A549 (cell line): ENCODE results near the gene ST8SIA4. TPM values are rescaled to one million over a fixed set of nuclear protein-coding genes. Genes with fewer than 3 reads are reported as not detected.

ENCODE experiments used
- ATAC-seq, 2 experiments: fragments of 200-7000 bp in 1 of 2; fragments of >200 bp in 1 of 2; cut with Nextera tagmentation in 1 of 2; cut with Tn5 transposase in 1 of 2; 3 replicates each; pipeline versions ENCODE4 v1.8.0 to v1.9.1; 2018 to 2020; ENCODE audit warnings: mild to moderate bottlenecking in 1 of 2, moderate library complexity in 1 of 2
- CTCF ChIA-PET: fragments of 300-600 bp; sonication (Branson Sonifier 250); formaldehyde crosslinking; extraction: SDS; loops from one replicate; lab custom pipeline; 2021; ENCODE audit warnings: antibody characterized with exemption, inconsistent platforms; lab: Yijun Ruan, JAX
- POLR2A ChIA-PET: fragments of 350-600 bp; formaldehyde crosslinking; extraction: SDS; loops from one replicate; lab custom pipeline; 2021; ENCODE audit warnings: antibody characterized with exemption, inconsistent platforms; lab: Yijun Ruan, JAX
- DNase-seq, 2 experiments: peaks; one replicate each; pipeline versions ENCODE4 v3.0.0 to v3.0.0-alpha.2; 2011 to 2016; ENCODE audit warnings: low read depth in 1 of 2, low spot score in 1 of 2
- FAIRE-seq: peaks from 2 replicates; lab custom pipeline; 2011; peaks lifted over from hg19 to GRCh38; lab: Jason Lieb, UNC
- H3K27ac ChIP-seq, 2 experiments: fragments of >200 bp; sonication (Bioruptor Twin); formaldehyde crosslinking; 3 replicates each; pipeline ENCODE4 v1.5.1; 2016 to 2017
- H3K4me1 ChIP-seq: fragments of >200 bp; sonication (Bioruptor Twin); formaldehyde crosslinking; 3 replicates; pipeline ENCODE4 v1.6.1; 2016
- H3K4me2 ChIP-seq: fragments of >200 bp; sonication (Bioruptor Twin); formaldehyde crosslinking; 3 replicates; pipeline ENCODE4 v1.6.1; 2016
- H3K4me3 ChIP-seq: fragments of >200 bp; sonication (Bioruptor Twin); formaldehyde crosslinking; 3 replicates; pipeline ENCODE4 v1.5.1; 2016
- H3K9me3 ChIP-seq: fragments of >200 bp; sonication (Bioruptor Twin); formaldehyde crosslinking; 3 replicates; pipeline ENCODE4 v1.6.1; 2016
- BCL3 ChIP-seq: fragments of >200 bp; sonication (Bioruptor Twin); formaldehyde crosslinking; IDR thresholded peaks from 3 replicates; pipeline ENCODE4 v1.6.1; 2016
- CBX2 ChIP-seq: fragments of 200-600 bp; sonication (generic); IDR thresholded peaks from 2 replicates; pipeline ENCODE4 v1.6.1; 2016; ENCODE audit warnings: low read depth, mild to moderate bottlenecking, borderline replicate concordance
- CHD2 ChIP-seq: fragments of 150-350 bp; IDR thresholded peaks from 2 replicates; pipeline ENCODE4 v1.6.1; 2014; ENCODE audit warnings: low read length; ENCODE audit not compliant: partially characterized antibody
- CHD4 ChIP-seq: fragments of 200-600 bp; sonication (generic); IDR thresholded peaks from 2 replicates; pipeline ENCODE4 v1.6.1; 2016; ENCODE audit warnings: antibody characterized with exemption, mild to moderate bottlenecking, borderline replicate concordance
- CTCF ChIP-seq: fragments of >200 bp; sonication (Bioruptor Twin); formaldehyde crosslinking; IDR thresholded peaks from 3 replicates; pipeline ENCODE4 v1.5.1; 2016
- ESRRA ChIP-seq: fragments of 150-350 bp; IDR thresholded peaks from 2 replicates; pipeline ENCODE4 v1.6.1; 2014; ENCODE audit warnings: mild to moderate bottlenecking, low read length, borderline replicate concordance
- FOSL2 ChIP-seq, 2 experiments: fragments of 450-650 bp in 1 of 2; fragments of >200 bp in 1 of 2; sonication (Bioruptor Twin) in 1 of 2; formaldehyde crosslinking; IDR thresholded peaks; 2 replicates each; pipeline versions ENCODE4 v1.5.0 to v1.6.1; 2016 to 2020; ENCODE audit warnings: mild to moderate bottlenecking in 1 of 2, moderate library complexity in 1 of 2
- FOXS1 ChIP-seq: fragments of 250-450 bp; sonication (Bioruptor Pico); IDR thresholded peaks from 2 replicates; pipeline ENCODE4 v1.5.0; 2020; ENCODE audit warnings: mild to moderate bottlenecking, moderate library complexity
- HOXB5 ChIP-seq: fragments of 250-450 bp; sonication (Bioruptor Pico); IDR thresholded peaks from 2 replicates; pipeline ENCODE4 v1.5.0; 2020; ENCODE audit warnings: mild to moderate bottlenecking, moderate library complexity
- JUN ChIP-seq, 2 experiments: fragments of >200 bp; sonication (Bioruptor Twin); formaldehyde crosslinking; IDR thresholded peaks; 2 replicates in 1 of 2; 3 replicates in 1 of 2; pipeline ENCODE4 v1.6.1; 2016 to 2017
- KDM1A ChIP-seq: fragments of 200-600 bp; sonication (generic); IDR thresholded peaks from 2 replicates; pipeline ENCODE4 v1.6.1; 2016; ENCODE audit warnings: low read depth, mild to moderate bottlenecking
- KDM5A ChIP-seq: fragments of 200-600 bp; sonication (generic); IDR thresholded peaks from 2 replicates; pipeline ENCODE4 v1.6.1; 2016; ENCODE audit warnings: antibody characterized with exemption, mild to moderate bottlenecking
- MYC ChIP-seq: IDR thresholded peaks from 2 replicates; pipeline ENCODE4 v1.6.1; 2012; ENCODE audit warnings: mild to moderate bottlenecking, inconsistent platforms, low read length, improper control_type of control experiment, borderline replicate concordance
- NFE2L2 ChIP-seq: fragments of 150-350 bp; conservative IDR thresholded peaks from 2 replicates; pipeline ENCODE4 v1.6.1; 2014; ENCODE audit warnings: low read length
- PHF8 ChIP-seq: fragments of 200-600 bp; sonication (generic); IDR thresholded peaks from 2 replicates; pipeline ENCODE4 v1.6.1; 2016; ENCODE audit warnings: low read depth, mild to moderate bottlenecking, antibody characterized with exemption, moderate library complexity, borderline replicate concordance
- RCOR1 ChIP-seq: fragments of 150-350 bp; IDR thresholded peaks from 2 replicates; pipeline ENCODE4 v1.6.1; 2014; ENCODE audit warnings: antibody characterized with exemption, low read length, low read depth
- REST ChIP-seq: fragments of 200-600 bp; sonication (generic); IDR thresholded peaks from 2 replicates; pipeline ENCODE4 v1.6.1; 2016; ENCODE audit warnings: antibody characterized with exemption, mild to moderate bottlenecking, moderate library complexity
- SMC3 ChIP-seq: fragments of >200 bp; sonication (Bioruptor Twin); formaldehyde crosslinking; IDR thresholded peaks from 3 replicates; pipeline ENCODE4 v1.6.1; 2018; ENCODE audit warnings: inconsistent platforms
- SREBF2 ChIP-seq: fragments of 450-650 bp; IDR thresholded peaks from 2 replicates; pipeline ENCODE4 v1.6.1; 2014; ENCODE audit warnings: mild to moderate bottlenecking, moderate library complexity
- TFCP2L1 ChIP-seq: fragments of 250-450 bp; sonication (Bioruptor Pico); IDR thresholded peaks from 2 replicates; pipeline ENCODE4 v1.5.0; 2021; ENCODE audit warnings: mild to moderate bottlenecking
- ZFP36 ChIP-seq: fragments of 450-650 bp; IDR thresholded peaks from 2 replicates; pipeline ENCODE4 v1.6.1; 2014; ENCODE audit warnings: borderline replicate concordance; ENCODE audit not compliant: partially characterized antibody
- ZNF302 ChIP-seq: fragments of 250-450 bp; sonication (Bioruptor Pico); IDR thresholded peaks from 2 replicates; pipeline ENCODE4 v1.9.0; 2021; ENCODE audit warnings: inconsistent platforms, mild to moderate bottlenecking, moderate library complexity
- ZSCAN20 ChIP-seq: fragments of 250-450 bp; sonication (Bioruptor Pico); IDR thresholded peaks from 2 replicates; pipeline ENCODE4 v1.8.0; 2022; ENCODE audit warnings: mild to moderate bottlenecking, moderate library complexity
- WGBS: methylation state at CpG from one replicate; pipeline ENCODE4 v1.1.6; 2017; ENCODE audit errors: missing lambda C conversion rate; 5-methylcytosine and 5-hydroxymethylcytosine counted together
- polyA plus RNA-seq, 4 experiments: library from polyadenylated mRNA; depleted of rRNA in 3 of 4; stranded (reverse); fragments of >200 nt; fragmentation: RNase III in 1 of 4; extraction: RNeasy Plus Mini Kit Qiagen cat#74134 plus additional on column Dnase treatment in 1 of 4; gene quantifications; 2 replicates in 3 of 4; 3 replicates in 1 of 4; pipeline ENCODE4 v1.2.3, GENCODE V29; 2011 to 2017

The ST8SIA4 gene
- polyA plus RNA-seq, 2 of the 4 experiments (the other 2 are of a cell fraction) = 0.85 to 7.1 TPM

GRCh38 chr5:100909034-100909433 is 6.0 kb upstream of the ST8SIA4 start:
- ATAC-seq = no peak
- no peaks in the 10 kb centered on the region for H3K9me3 ChIP-seq
- no peak for DNase-seq
- CTCF ChIA-PET = interaction anchor here (0.6 kb wide), 1 partner anchor 1401 kb away, joined by 3 read pairs; no protein-coding TSS in a partner anchor
- TF ChIP-seq ESRRA = no peak
- TF ChIP-seq NFE2L2 = no peak
- no peak for TF ChIP-seq FOXS1 (CRISPR knock-in tag)
- no peak for TF ChIP-seq JUN (IDR thresholded peaks at IDR 0.05)
- TF ChIP-seq, all 56 proteins: peak for 0
- POLR2A ChIA-PET = no interaction called here
- no peak for FAIRE-seq
- Histone ChIP-seq H3K4me3 (no peak overlapping the region), H3K4me2 (no peak overlapping the region), H3K27ac (no peak overlapping the region), H3K4me1 (no peaks in the 10 kb centered on the region)
- WGBS = 75% methylated on average over 4 of the region's 4 CpGs

GRCh38 chr5:100905259-100905914 is 2.3 kb upstream of the ST8SIA4 start:
- H3K27ac ChIP-seq = no peak overlapping the region
- FAIRE-seq (no peak), ATAC-seq (no peak), DNase-seq (no peak)
- ChIA-PET CTCF (no interaction called here), POLR2A (no interaction called here)
- 85% methylated on average over 6 of the region's 6 CpGs for WGBS
- peaks cover 4% of the 10 kb centered on the region; the same call in 1 of the 3 replicates for H3K4me1 ChIP-seq
- H3K4me3 ChIP-seq = no peak overlapping the region
- H3K9me3 ChIP-seq = no peaks in the 10 kb centered on the region
- no peak overlapping the region for H3K4me2 ChIP-seq
- TF ChIP-seq CHD4 (no peak), KDM1A (no peak), ZNF302 (CRISPR knock-in tag) (no peak), CHD2 (no peak), RCOR1 (no peak), ZFP36 (no peak), CTCF (no peak), PHF8 (no peak)

- 69% methylated on average over 23 of the region's 23 CpGs for WGBS
Measured at GRCh38 chr5:100904259-100904861, 1.3 kb upstream of the ST8SIA4 start.

More at GRCh38 chr5:100904259-100904861, 1.3 kb upstream of the ST8SIA4 start:
- Histone ChIP-seq H3K9me3 (no peaks in the 10 kb centered on the region), H3K4me2 (peak overlapping the region; percentile 91), H3K4me3 (peak overlapping the region; percentile 63), H3K27ac (no peak overlapping the region), H3K4me1 (peaks cover 11% of the 10 kb centered on the region; the same call in 1 of the 3 replicates)
- TF ChIP-seq ZSCAN20 (no peak), CBX2 (no peak), SMC3 (no peak), HOXB5 (CRISPR knock-in tag) (no peak), KDM1A (no peak), MYC (no peak), SREBF2 (no peak), FOSL2 (IDR thresholded peaks at IDR 0.05) (no peak), FOSL2 (CRISPR knock-in tag; IDR thresholded peaks at IDR 0.05) (no peak), TFCP2L1 (CRISPR knock-in tag) (no peak), KDM5A (no peak), BCL3 (no peak), REST (no peak)
- peak in 1 of 2 experiments; percentile 18 for DNase-seq
- POLR2A ChIA-PET = interaction anchor here (0.7 kb wide), 1 partner anchor 11 kb away, joined by 3 read pairs; no protein-coding TSS in a partner anchor
- ATAC-seq = no peak
- CTCF ChIA-PET = interaction anchor here (0.6 kb wide), 1 partner anchor 894 kb away, joined by 3 read pairs; no protein-coding TSS in a partner anchor
- FAIRE-seq = no peak
